C4-2B (cell line): ENCODE data around the gene TEKTIP1.

Experiments used
- CTCF ChIP-seq: fragments of 450-650 bp; conservative IDR thresholded peaks from 2 replicates; pipeline ENCODE4 v1.5.1; 2017; ENCODE audit warnings: mild to moderate bottlenecking
- ZFX ChIP-seq: fragments of 450-650 bp; IDR thresholded peaks from 2 replicates; pipeline ENCODE4 v1.6.1; 2017

DNA sequence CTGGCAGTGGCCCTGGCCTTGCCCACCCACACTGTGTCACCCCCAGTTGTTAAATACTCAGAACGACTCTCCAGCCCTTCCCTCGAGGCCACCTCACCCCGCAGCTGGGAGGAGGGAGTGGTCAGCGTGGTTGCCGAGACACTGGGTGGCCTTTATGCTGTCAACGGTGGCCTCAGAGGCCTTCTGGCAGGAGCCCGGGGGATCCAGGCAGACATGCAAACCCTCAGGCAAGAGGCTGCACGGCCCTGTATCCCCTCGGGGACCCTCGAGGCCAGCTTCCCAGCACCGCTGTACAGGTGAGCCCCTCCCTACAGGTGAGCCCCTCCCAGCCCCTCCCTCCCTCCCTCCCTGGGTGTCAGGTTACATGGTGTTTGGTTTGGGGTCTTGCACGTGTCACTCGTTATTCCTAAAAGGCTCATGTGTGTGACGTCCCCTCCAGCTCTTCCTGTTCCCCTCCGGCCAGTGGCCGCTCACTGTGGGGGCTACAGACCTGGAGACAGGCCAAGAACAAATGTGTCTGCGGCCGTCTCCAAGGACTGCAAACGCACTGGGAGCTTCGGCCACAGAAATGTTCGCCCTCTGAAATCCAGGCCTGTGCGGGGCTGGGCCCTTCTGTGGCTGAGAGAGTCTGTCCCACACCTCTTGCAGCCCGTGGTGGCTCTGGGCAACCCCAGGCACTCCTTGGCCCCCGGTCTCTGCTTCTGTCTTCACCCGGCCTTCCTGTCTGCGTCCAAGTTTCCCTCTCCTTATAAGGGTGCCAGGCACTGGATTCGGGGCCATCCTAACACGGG, at the start of gene TEKTIP1:
- no peak for TF ChIP-seq CTCF
- TF ChIP-seq ZFX = no peak
